ACC112 (cell line): Measurements from ENCODE around the gene SNN.

Experiments
- H2AFZ ChIP-seq: fragments of 200-600 bp; sonication (generic); one replicate; pipeline ENCODE4 v1.6.0; 2017; ENCODE audit warnings: antibody characterized with exemption, low read length; ENCODE audit not compliant: unreplicated experiment
- H3K27ac ChIP-seq: fragments of 200-600 bp; sonication (generic); 2 replicates; pipeline ENCODE4 v1.5.1; 2014; ENCODE audit warnings: low read depth, mild to moderate bottlenecking, antibody characterized with exemption, low read length, moderate library complexity
- H3K27me3 ChIP-seq: fragments of 200-600 bp; sonication (generic); 2 replicates; pipeline ENCODE4 v1.6.1; 2014; ENCODE audit warnings: mild to moderate bottlenecking, antibody characterized with exemption, low read length, moderate library complexity, mixed read lengths; ENCODE audit not compliant: insufficient read depth
- H3K36me3 ChIP-seq: fragments of 200-600 bp; sonication (generic); 2 replicates; pipeline ENCODE4 v1.6.1; 2016; ENCODE audit warnings: mild to moderate bottlenecking, antibody characterized with exemption, low read length, moderate library complexity, mixed read lengths; ENCODE audit not compliant: insufficient read depth
- H3K4me1 ChIP-seq: fragments of 200-600 bp; sonication (generic); one replicate; pipeline ENCODE4 v1.6.1; 2016; ENCODE audit warnings: low read length, mixed read lengths; ENCODE audit not compliant: insufficient read depth, unreplicated experiment, control insufficient read depth
- H3K4me3 ChIP-seq: fragments of 200-600 bp; sonication (generic); 2 replicates; pipeline ENCODE4 v1.5.1; 2014; ENCODE audit warnings: mild to moderate bottlenecking, low read depth, low read length
- H3K79me2 ChIP-seq: fragments of 200-600 bp; sonication (generic); one replicate; pipeline ENCODE4 v1.6.0; 2016; ENCODE audit warnings: low read length; ENCODE audit not compliant: control insufficient read depth, unreplicated experiment, insufficient read depth

Gene SNN

GRCh38 chr16:11674001-11674817, 6.0 kb downstream of the SNN start:
- no peaks in the 10 kb centered on the region for H3K27me3 ChIP-seq
- H3K4me1 ChIP-seq, result peaks cover 16% of the 10 kb centered on the region
- no peak overlapping the region for H3K4me3 ChIP-seq
- H2AFZ ChIP-seq, result no peak overlapping the region
- no peak overlapping the region for H3K27ac ChIP-seq
- no peaks in the 10 kb centered on the region for H3K36me3 ChIP-seq
- H3K79me2 ChIP-seq, result no peaks in the 10 kb centered on the region

GRCh38 chr16:11674818-11675560, 6.7 kb downstream of the SNN start:
- H3K27ac ChIP-seq, result no peak overlapping the region
- peaks cover 8% of the 10 kb centered on the region for H3K4me1 ChIP-seq

GRCh38 chr16:11675561-11676511, 7.6 kb downstream of the SNN start:
- Histone ChIP-seq H3K27me3 (no peaks in the 10 kb centered on the region), H3K27ac (no peak overlapping the region), H3K79me2 (no peaks in the 10 kb centered on the region), H3K4me1 (peaks cover 6% of the 10 kb centered on the region), H3K4me3 (no peak overlapping the region), H2AFZ (no peak overlapping the region), H3K36me3 (peaks cover 6% of the 10 kb centered on the region; the same call in 1 of the 2 replicates)

More at GRCh38 chr16:11674818-11675560, 6.7 kb downstream of the SNN start:
- peaks cover 6% of the 10 kb centered on the region; the same call in 1 of the 2 replicates for H3K36me3 ChIP-seq
- no peak overlapping the region for H3K4me3 ChIP-seq
- no peaks in the 10 kb centered on the region for H3K27me3 ChIP-seq
- H2AFZ ChIP-seq, result no peak overlapping the region
- H3K79me2 ChIP-seq, result no peaks in the 10 kb centered on the region

DNA sequence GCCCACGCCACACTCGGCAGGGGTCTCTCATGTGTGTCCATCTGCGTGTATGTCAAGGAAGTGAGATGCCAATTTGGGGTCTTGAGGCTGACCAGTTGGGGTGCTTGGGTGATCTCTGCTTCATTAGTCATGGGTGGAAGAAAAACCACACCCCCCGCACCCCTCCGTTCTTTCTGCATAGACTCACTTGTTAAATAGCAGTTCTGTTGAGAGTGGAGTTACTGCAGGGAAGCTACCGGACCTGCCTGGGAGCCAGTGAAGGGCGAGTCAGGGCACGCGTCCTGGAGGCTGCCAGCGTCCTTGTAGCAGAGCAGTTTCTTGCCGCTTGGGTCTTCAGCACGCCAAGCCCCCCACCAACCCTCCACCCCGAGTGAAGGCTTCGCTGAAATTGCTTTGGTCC, 8.5 kb downstream of the SNN start:
- Histone ChIP-seq H3K27me3 (no peaks in the 10 kb centered on the region), H3K4me3 (no peak overlapping the region), H2AFZ (no peak overlapping the region), H3K79me2 (no peaks in the 10 kb centered on the region), H3K36me3 (peaks cover 6% of the 10 kb centered on the region; the same call in 1 of the 2 replicates), H3K4me1 (peaks cover 6% of the 10 kb centered on the region), H3K27ac (no peak overlapping the region)

GRCh38 chr16:11677451-11677951, 9.2 kb downstream of the SNN start:
- peaks cover 13% of the 10 kb centered on the region for H3K4me1 ChIP-seq
- H3K36me3 ChIP-seq, result peaks cover 6% of the 10 kb centered on the region; the same call in 1 of the 2 replicates
- no peak overlapping the region for H2AFZ ChIP-seq
- H3K27ac ChIP-seq, result no peak overlapping the region; the same call in 1 of the 2 replicates
- H3K27me3 ChIP-seq, result no peaks in the 10 kb centered on the region
- H3K4me3 ChIP-seq, result no peak overlapping the region
- H3K79me2 ChIP-seq, result peaks cover 4% of the 10 kb centered on the region

DNA sequence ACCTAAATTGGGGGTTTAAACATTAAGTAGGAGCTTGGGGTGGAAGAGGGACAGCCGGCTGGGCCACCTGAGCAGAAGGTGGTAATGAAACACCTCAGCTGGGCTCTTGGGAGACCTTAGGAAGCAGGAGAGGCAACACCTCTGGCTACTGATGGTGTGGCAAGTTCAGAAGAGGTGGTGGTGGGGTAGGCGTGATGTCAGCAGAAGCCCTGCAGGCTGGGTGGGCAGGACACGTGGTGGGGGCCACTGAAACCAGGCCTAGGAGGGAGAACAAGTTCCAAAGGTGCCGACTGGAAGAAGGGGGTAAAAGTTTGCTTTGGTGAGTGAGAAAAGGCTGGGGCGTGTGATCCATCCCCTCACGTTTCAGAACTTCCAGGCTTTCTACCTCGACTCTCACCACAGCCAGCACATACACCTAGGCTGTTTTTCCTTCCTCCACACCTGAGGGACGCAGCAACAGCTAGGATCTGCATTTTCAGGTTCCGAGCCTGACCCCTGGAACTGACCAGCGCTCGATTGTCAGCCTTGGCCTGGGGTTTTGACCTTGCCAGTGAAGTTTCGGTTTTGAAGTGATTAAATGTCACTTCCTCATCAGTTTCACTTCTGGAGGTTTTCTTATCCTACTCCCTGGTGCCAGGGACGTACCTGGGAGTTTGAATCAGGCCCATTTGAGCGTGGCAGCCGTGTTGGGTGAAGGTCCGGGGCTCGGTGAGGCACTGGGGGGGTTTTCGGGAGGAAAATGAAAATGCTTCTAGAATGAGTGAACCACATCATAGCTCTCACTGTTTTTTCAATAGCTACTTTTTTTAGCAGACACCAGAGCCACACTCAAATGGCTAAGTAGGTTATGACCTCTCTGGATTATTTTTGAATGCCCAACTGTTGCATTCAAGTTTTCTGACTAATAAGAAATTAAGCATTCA, 10.0 kb downstream of the SNN start:
- H3K36me3 ChIP-seq, result peaks cover 6% of the 10 kb centered on the region; the same call in 1 of the 2 replicates
- no peak overlapping the region for H3K4me3 ChIP-seq
- H3K4me1 ChIP-seq, result peaks cover 19% of the 10 kb centered on the region
- H3K27ac ChIP-seq, result no peak overlapping the region
- no peak overlapping the region for H2AFZ ChIP-seq
- peaks cover 4% of the 10 kb centered on the region for H3K79me2 ChIP-seq
- H3K27me3 ChIP-seq, result no peaks in the 10 kb centered on the region

DNA sequence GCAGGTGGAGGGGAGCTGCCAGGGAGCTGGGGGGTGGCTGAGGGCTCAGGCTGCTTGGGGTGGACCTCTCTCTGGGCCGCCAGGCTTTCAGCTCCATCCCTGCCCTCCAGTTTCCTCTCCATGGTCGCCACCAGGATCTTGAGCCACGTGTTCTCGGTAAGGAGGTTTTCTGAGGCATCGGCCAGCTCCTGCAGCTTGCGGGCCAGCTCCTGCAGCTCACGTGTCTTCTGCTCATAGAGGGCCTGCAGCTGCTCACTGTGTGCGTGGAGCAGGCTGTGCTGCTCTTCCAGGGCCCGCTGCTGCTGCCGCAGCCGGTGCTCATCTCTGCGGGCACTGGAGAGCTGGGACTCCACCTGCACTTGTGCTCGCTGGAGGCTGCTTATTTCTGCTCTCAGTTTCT, 11.0 kb downstream of the SNN start:
- peaks cover 4% of the 10 kb centered on the region for H3K79me2 ChIP-seq
- H3K27ac ChIP-seq, result no peak overlapping the region
- H3K4me3 ChIP-seq, result no peak overlapping the region
- no peaks in the 10 kb centered on the region for H3K27me3 ChIP-seq
- H3K36me3 ChIP-seq, result peaks cover 9% of the 10 kb centered on the region; the same call in 1 of the 2 replicates
- peaks cover 21% of the 10 kb centered on the region for H3K4me1 ChIP-seq
- no peak overlapping the region for H2AFZ ChIP-seq

- H3K27me3 ChIP-seq, result no peaks in the 10 kb centered on the region
- H3K36me3 ChIP-seq, result peaks cover 15% of the 10 kb centered on the region; the same call in 1 of the 2 replicates
- no peak overlapping the region for H2AFZ ChIP-seq
- H3K79me2 ChIP-seq, result peaks cover 4% of the 10 kb centered on the region
- no peak overlapping the region for H3K4me3 ChIP-seq
- H3K27ac ChIP-seq, result no peak overlapping the region
- peaks cover 15% of the 10 kb centered on the region for H3K4me1 ChIP-seq
Measured at GRCh38 chr16:11679941-11680911, 12.0 kb downstream of the SNN start.

GRCh38 chr16:11681556-11681955, 13.3 kb downstream of the SNN start:
- Histone ChIP-seq H3K27ac (no peak overlapping the region), H3K27me3 (no peaks in the 10 kb centered on the region), H3K79me2 (peaks cover 4% of the 10 kb centered on the region), H3K4me3 (no peak overlapping the region), H3K36me3 (peaks cover 19% of the 10 kb centered on the region), H2AFZ (no peak overlapping the region), H3K4me1 (peaks cover 15% of the 10 kb centered on the region)
